ENCODE data around the gene SLC7A11.

The SLC7A11 gene

GRCh38 chr4:138242076-138242833, at the start of gene SLC7A11:
Gene SLC7A11 (minus strand): TSS chr4:138242349. CDS start chr4:138242069, 280 bp downstream.
- Histone ChIP-seq H3K9ac (peak within 1 kb of the TSS; percentile 93), H3K27ac (peak within 1 kb of the TSS; percentile 93), H3K36me3 (ENCODE audit: insufficient read depth) (no peaks in the 10 kb centered on the region), H2AFZ (ENCODE audit: low read depth) (peak within 1 kb of the TSS; percentile 78), H4K20me1 (ENCODE audit: insufficient read depth) (no peaks in the 10 kb centered on the region), H3K27me3 (ENCODE audit: insufficient read depth, low read depth) (no peaks in the 10 kb centered on the region), H3K4me2 (peak within 1 kb of the TSS; percentile 90), H3K79me2 (ENCODE audit: insufficient read depth, low read depth) (no peaks in the 10 kb centered on the region), H3K4me3 (IDR thresholded peaks at IDR 0.05; ENCODE audit: insufficient read depth, low read depth, low read length) (peak within 1 kb of the TSS; percentile 53), H3K4me1 (ENCODE audit: low read depth, poor library complexity, severe bottlenecking) (peaks cover 44% of the 10 kb centered on the region)
- TF ChIP-seq CTCF (conservative IDR thresholded peaks at IDR 0.05; ENCODE audit: low read depth, low read length): no peak

GRCh38 chr4:138291431-138291830, 49.3 kb upstream of the SLC7A11 start:
- Histone ChIP-seq H3K4me2 (no peak overlapping the region), H3K27me3 (ENCODE audit: insufficient read depth, low read depth) (no peaks in the 10 kb centered on the region), H3K4me3 (IDR thresholded peaks at IDR 0.05; ENCODE audit: insufficient read depth, low read depth, low read length) (no peak overlapping the region), H4K20me1 (ENCODE audit: insufficient read depth) (no peaks in the 10 kb centered on the region), H3K79me2 (ENCODE audit: insufficient read depth, low read depth) (no peaks in the 10 kb centered on the region), H3K4me1 (ENCODE audit: low read depth, poor library complexity, severe bottlenecking) (no peaks in the 10 kb centered on the region), H3K9ac (no peak overlapping the region), H2AFZ (ENCODE audit: low read depth) (no peak overlapping the region), H3K27ac (no peak overlapping the region), H3K36me3 (ENCODE audit: insufficient read depth) (no peaks in the 10 kb centered on the region)
- no peak for TF ChIP-seq CTCF (conservative IDR thresholded peaks at IDR 0.05; ENCODE audit: low read depth, low read length)

- Histone ChIP-seq H3K4me2 (no peak overlapping the region), H2AFZ (ENCODE audit: low read depth) (no peak overlapping the region), H3K79me2 (ENCODE audit: insufficient read depth, low read depth) (no peaks in the 10 kb centered on the region), H3K27me3 (ENCODE audit: insufficient read depth, low read depth) (no peaks in the 10 kb centered on the region), H3K27ac (no peak overlapping the region), H3K9ac (no peak overlapping the region), H4K20me1 (ENCODE audit: insufficient read depth) (no peaks in the 10 kb centered on the region), H3K36me3 (ENCODE audit: insufficient read depth) (no peaks in the 10 kb centered on the region), H3K4me1 (ENCODE audit: low read depth, poor library complexity, severe bottlenecking) (no peaks in the 10 kb centered on the region), H3K4me3 (IDR thresholded peaks at IDR 0.05; ENCODE audit: insufficient read depth, low read depth, low read length) (no peak overlapping the region)
- TF ChIP-seq CTCF (conservative IDR thresholded peaks at IDR 0.05; ENCODE audit: low read depth, low read length): no peak
Observed at GRCh38 chr4:138290805-138291204, 48.7 kb upstream of the SLC7A11 start.

- H3K4me2 ChIP-seq: no peak overlapping the region
- H3K4me3 ChIP-seq (IDR thresholded peaks at IDR 0.05; ENCODE audit: insufficient read depth, low read depth, low read length): no peak overlapping the region
- no peaks in the 10 kb centered on the region for H3K36me3 ChIP-seq (ENCODE audit: insufficient read depth)
- H3K79me2 ChIP-seq (ENCODE audit: insufficient read depth, low read depth): no peaks in the 10 kb centered on the region
- no peak overlapping the region for H3K27ac ChIP-seq
- no peaks in the 10 kb centered on the region for H4K20me1 ChIP-seq (ENCODE audit: insufficient read depth)
- no peaks in the 10 kb centered on the region for H3K27me3 ChIP-seq (ENCODE audit: insufficient read depth, low read depth)
- TF ChIP-seq CTCF (conservative IDR thresholded peaks at IDR 0.05; ENCODE audit: low read depth, low read length): no peak
- no peak overlapping the region for H3K9ac ChIP-seq
- H3K4me1 ChIP-seq (ENCODE audit: low read depth, poor library complexity, severe bottlenecking): no peaks in the 10 kb centered on the region
- no peak overlapping the region for H2AFZ ChIP-seq (ENCODE audit: low read depth)
Observed at GRCh38 chr4:138279286-138279685, 37.1 kb upstream of the SLC7A11 start.

All from KMS-11 (cell line).